ENCODE data around the gene FAM209A. TPM values are rescaled to one million over a fixed set of nuclear protein-coding genes. Genes with fewer than 3 reads are reported as not detected.

Gene FAM209A
- total and polyA plus RNA-seq, 10 of the 15 experiments (the other 5 are each of a cell fraction or from before 2014, with no cell fraction given): 0.11 to 0.51 (median 0.32) TPM; not detected in 4

DNA sequence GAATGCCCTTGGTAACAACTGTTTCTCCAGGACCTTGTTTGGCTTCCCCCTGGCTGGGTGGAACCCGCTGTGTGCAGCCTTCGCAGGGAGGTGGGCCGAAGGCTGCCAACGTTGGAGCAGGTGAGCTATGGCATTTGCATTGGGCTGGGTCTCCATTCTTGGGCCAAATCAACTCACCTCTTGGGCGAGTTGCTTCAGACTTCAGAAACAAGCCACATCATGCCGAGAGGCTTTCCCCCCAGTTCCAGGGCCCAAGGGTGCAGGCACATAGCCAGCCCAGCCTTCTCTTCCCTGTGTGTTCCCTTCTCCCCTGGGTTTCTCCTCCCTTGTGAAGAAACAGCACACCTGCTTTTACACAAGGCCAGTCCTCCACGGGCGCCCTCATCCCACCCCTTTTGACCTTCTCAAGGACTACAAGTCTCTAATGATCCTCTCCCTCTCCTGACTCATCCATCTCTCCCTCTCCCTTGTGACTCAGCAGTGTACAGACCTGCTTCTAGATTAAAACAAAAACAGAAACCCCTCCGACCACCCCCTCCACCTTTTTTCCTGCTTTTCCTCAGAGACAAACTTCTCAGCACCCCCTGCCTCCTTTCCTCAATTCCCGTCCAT is 50.1 kb downstream of the FAM209A start:
- in situ Hi-C loops (cut with MboI) (no loop called here), intact Hi-C loops (cut with micrococcal nuclease; ENCODE audit: unreplicated experiment) (no loop called here)
- Histone ChIP-seq H3K27me3 (replicated peaks in 1 of 2; ENCODE audit: control insufficient read depth in 2 of 2, insufficient read depth in 2 of 2, low read length in 1 of 2) (no peaks in the 10 kb centered on the region; a peak in 2 of 4 replicates), H3K9me3 (replicated peaks; ENCODE audit: control insufficient read depth, insufficient read depth, low read length) (no peaks in the 10 kb centered on the region), H3K27ac (ENCODE audit: control insufficient read depth, insufficient read depth) (no peak overlapping the region), H3K79me2 (ENCODE audit: control insufficient read depth, insufficient read depth, low read length) (no peaks in the 10 kb centered on the region), H3K4me3 (no peak overlapping the region), H3K4me1 (ENCODE audit: control insufficient read depth, insufficient read depth, low read length) (no peaks in the 10 kb centered on the region), H3K36me3 (ENCODE audit: control insufficient read depth in 2 of 2, insufficient read depth in 2 of 2, low read length in 1 of 2) (no peaks in the 10 kb centered on the region), H2AFZ (ENCODE audit: control insufficient read depth, low read depth, low read length) (no peak overlapping the region), H3K4me2 (ENCODE audit: control insufficient read depth, insufficient read depth) (no peak overlapping the region), H4K20me1 (ENCODE audit: control insufficient read depth, insufficient read depth) (no peaks in the 10 kb centered on the region), H3K9ac (ENCODE audit: control insufficient read depth, insufficient read depth, low read length) (no peak overlapping the region)
- ChIA-PET SMC1A (ENCODE audit: uncharacterized antibody, unreplicated experiment) (interaction anchor here (3.1 kb wide), 1 partner anchor 24 kb away, joined by 12 read pairs; no protein-coding TSS in a partner anchor), CTCF (interaction anchor here (3.2 to 6.7 kb wide), 2 partner anchors 24 kb away, joined by 14 to 83 read pairs; no protein-coding TSS in a partner anchor), RAD21 (ENCODE audit: unreplicated experiment) (no interaction called here), POLR2A (no interaction called here)
- WGBS (ENCODE audit: insufficient coverage, insufficient replicate concordance, low lambda C conversion rate, missing lambda C conversion rate): 38% methylated on average over 10 of the region's 10 CpGs
- BruUV-seq (replicated peaks): no TSS peak
- TF ChIP-seq POLR2A (IDR thresholded peaks at IDR 0.05; ENCODE audit: low read depth, low read length) (no peak), SUPT20H (IDR thresholded peaks at IDR 0.05; ENCODE audit: borderline replicate concordance, control insufficient read depth, low read depth, low read length) (no peak), NR2F1 (conservative IDR thresholded peaks at IDR 0.05) (no peak), CHD1 (IDR thresholded peaks at IDR 0.05; ENCODE audit: low read depth, low read length) (no peak), SMARCA5 (IDR thresholded peaks at IDR 0.05) (no peak), SMAD5 (IDR thresholded peaks at IDR 0.05; ENCODE audit: low read depth) (no peak), CHD2 (IDR thresholded peaks at IDR 0.05; ENCODE audit: borderline replicate concordance, low read depth, low read length) (no peak), TCF3 (IDR thresholded peaks at IDR 0.05; ENCODE audit: borderline replicate concordance, insufficient read depth, low read depth, low read length) (no peak), EED (IDR thresholded peaks at IDR 0.05; ENCODE audit: low read depth) (no peak), CREM (IDR thresholded peaks at IDR 0.05; ENCODE audit: low read depth) (no peak), SREBF1 (IDR thresholded peaks at IDR 0.05; ENCODE audit: low read length) (no peak), TCF12 (IDR thresholded peaks at IDR 0.05; ENCODE audit: low read depth, low read length) (no peak), KAT2A (conservative IDR thresholded peaks at IDR 0.05; ENCODE audit: control insufficient read depth, low read depth, low read length) (no peak), KLF5 (IDR thresholded peaks at IDR 0.05; ENCODE audit: partially characterized antibody) (no peak)
- TF ChIP-seq, protein P1, sequence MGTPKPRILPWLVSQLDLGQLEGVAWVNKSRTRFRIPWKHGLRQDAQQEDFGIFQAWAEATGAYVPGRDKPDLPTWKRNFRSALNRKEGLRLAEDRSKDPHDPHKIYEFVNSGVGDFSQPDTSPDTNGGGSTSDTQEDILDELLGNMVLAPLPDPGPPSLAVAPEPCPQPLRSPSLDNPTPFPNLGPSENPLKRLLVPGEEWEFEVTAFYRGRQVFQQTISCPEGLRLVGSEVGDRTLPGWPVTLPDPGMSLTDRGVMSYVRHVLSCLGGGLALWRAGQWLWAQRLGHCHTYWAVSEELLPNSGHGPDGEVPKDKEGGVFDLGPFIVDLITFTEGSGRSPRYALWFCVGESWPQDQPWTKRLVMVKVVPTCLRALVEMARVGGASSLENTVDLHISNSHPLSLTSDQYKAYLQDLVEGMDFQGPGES (IDR thresholded peaks at IDR 0.05): no peak
- TF ChIP-seq, protein P2, sequence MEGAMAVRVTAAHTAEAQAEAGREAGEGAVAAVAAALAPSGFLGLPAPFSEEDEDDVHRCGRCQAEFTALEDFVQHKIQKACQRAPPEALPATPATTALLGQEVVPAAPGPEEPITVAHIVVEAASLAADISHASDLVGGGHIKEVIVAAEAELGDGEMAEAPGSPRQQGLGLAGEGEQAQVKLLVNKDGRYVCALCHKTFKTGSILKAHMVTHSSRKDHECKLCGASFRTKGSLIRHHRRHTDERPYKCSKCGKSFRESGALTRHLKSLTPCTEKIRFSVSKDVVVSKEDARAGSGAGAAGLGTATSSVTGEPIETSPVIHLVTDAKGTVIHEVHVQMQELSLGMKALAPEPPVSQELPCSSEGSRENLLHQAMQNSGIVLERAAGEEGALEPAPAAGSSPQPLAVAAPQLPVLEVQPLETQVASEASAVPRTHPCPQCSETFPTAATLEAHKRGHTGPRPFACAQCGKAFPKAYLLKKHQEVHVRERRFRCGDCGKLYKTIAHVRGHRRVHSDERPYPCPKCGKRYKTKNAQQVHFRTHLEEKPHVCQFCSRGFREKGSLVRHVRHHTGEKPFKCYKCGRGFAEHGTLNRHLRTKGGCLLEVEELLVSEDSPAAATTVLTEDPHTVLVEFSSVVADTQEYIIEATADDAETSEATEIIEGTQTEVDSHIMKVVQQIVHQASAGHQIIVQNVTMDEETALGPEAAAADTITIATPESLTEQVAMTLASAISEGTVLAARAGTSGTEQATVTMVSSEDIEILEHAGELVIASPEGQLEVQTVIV (IDR thresholded peaks at IDR 0.05; ENCODE audit: borderline replicate concordance, partially characterized antibody): no peak
- ATAC-seq (no peak), FAIRE-seq (no peak), DNase-seq (ENCODE audit: low read depth, low spot score) (no peak)
